ENCODE measurements around the gene SDC3.

The SDC3 gene

GRCh38 chr1:30887485-30888315 lies 20.9 kb downstream of the SDC3 start:
- no peak for FAIRE-seq

GRCh38 chr1:30886710-30887428 lies 21.7 kb downstream of the SDC3 start:
- no peak for FAIRE-seq

DNA sequence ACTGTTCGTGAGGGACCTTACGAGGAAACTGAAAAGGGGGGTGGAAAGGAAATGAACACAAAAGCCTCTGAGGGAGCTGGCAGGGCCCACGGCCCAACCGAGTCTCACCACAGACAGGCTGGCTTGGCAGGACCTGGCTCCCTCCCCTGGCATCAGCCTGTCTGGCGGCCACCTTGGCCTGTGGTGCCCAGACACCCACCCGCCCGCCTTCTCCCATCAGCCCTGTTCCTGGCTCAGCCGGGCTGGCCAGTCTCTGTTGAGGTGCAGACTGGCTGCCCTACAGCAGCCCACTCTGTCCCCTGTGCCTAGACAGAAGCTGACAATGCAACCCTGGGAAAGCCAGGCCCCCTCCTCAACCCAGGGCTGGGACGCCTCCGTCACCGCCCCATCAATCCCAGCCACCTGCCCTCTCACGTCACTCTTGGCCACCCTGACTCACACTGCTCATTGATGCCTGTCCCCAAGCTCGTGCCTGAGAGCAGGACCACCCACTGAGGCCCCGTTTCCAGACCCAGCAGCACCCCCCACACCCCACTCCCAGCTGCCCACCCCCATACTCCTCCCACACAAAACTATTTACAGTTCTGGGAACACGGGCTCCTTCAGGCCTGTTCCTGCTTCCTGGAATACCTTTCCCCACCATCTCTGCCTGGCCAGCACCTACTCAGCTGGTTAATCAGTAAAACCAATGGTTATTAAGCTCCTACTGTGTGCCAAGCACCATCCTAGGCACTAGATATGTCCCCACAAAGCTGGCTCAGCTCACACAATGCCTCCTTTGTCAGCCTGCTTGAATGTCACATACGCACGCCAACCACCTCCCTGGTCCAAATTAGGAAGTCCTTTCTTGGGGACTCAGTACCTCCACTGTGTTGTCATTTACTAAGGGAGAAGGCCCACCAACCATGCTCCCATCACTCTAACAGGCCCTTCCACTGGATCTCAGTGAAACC lies 22.7 kb downstream of the SDC3 start:
- FAIRE-seq = no peak

GRCh38 chr1:30884723-30885122 lies 23.8 kb downstream of the SDC3 start:
- no peak for FAIRE-seq

DNA sequence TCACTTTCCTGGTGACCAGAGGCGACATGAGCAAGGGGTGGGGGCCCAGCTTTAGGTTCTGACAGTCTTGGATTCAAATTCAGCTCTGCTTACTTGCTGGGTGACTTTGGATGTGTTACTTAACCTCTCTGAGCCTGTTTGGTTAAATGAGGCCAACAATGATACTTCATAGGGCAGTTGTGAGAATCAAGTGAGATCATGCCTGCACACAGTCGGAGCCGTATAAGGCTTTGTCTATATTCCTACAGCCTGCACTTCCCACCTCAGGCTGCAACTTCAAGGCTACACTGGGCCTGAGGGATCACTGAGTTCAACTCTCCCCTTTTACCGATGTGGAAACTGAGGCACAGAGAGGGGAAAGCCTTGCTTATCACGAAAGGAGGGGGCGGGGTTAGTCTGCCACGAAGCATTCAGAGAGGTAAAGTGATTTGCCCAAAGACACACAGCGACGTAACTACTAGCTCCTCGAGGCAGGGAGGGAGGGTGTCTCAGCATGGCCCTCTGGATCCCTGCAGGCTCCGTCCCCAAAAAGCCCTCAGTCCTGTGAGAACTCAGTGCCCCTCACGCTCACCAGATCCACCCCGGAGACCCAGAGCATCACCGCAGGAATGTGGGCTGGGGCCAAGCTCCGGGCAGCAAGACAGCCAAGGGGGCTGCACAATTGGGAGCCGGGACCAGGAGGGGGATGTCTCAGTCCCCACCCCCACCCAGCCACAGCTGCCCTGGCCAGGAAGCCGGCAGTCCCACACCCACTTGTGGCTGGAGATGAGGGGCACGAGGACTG lies 25.0 kb downstream of the SDC3 start:
- no peak for FAIRE-seq

DNA sequence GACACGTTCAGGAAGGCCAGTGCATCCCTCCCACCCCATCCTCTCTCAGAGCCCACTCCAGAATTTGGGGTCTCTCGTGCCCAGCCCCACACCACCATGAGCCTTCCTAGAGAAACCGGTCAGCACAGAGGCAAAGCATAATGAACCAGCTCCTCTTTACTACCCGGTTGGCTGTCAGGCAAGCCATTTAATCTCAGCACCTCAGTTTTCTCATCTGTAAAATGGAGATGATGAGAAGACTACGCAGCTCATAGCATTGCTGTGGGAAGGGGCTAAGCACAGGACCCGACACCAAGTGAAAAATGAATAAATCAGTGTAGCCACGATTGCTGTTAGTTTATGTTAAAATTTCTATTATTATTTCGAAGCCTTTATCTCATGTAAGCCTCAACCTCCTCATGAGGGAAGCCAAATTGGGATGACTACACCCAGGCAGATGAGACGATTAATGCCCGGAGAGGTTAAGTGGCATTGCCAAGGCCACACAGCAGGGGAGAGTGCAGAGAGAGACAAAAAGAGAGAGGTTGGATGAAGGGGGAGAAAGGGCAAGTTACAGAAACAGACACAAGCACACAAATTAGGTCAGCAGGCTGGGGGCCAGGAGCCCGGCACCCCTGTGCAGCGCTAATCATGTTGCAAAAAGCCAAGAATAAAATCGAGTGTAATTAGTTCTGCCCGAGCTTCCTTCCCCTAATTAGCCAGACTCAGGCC lies 25.7 kb downstream of the SDC3 start:
- no peak for FAIRE-seq

- FAIRE-seq = no peak
These were observed 27.0 kb downstream of the SDC3 start for GRCh38 chr1:30881319-30882181.

DNA sequence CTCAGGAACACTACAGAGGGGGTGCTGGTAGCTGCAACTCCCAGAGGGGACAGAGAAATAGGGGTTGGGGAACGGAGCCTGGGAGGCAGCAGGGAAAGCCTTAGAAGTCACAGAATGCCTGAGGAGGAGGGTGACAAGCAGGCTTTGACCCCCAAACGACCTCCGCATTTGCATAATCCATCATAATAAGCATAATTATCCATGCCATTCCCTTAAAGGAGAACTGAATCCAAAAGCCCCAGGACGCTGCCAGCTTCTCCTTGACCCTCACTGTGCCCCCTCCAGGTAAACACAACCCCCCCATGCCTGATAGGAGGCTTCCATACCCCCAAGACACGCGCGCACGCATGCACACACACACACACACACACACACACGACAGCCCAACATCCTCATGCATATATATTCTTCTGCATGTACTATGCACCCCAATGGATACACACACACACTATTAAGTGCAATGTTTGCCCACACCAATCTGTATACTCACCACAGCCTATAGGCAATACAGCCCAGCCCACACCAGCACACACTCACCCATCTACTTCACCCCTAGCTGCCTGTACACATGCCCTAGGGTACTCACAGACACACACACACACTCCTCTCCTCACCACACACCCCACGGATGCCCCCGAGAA lies 27.8 kb downstream of the SDC3 start:
- FAIRE-seq = no peak

GRCh38 chr1:30879940-30880677 lies 28.4 kb downstream of the SDC3 start:
- FAIRE-seq = no peak

GRCh38 chr1:30879126-30879786 lies 29.3 kb downstream of the SDC3 start:
- no peak for FAIRE-seq

DNA sequence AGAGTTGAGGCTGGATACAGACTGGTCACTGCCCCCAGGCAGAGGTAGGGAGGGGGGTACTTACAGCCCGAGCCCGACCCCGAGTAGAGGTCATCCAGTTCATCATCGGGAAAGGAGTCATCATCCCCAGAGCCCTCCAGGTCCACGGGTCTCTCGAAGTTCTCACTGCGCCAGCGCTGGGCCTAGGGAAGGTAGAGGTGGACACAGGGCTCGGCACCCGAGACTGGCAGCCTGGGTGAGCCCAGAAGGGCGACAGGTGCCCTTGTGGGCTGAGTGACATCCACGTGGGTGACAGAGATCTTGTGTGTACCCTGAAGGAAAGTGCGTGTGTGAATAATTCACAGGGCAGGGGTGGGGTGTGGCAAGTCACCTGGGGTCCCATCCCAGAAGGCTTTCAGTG lies 30.0 kb downstream of the SDC3 start:
- FAIRE-seq = no peak

GRCh38 chr1:30878016-30878415 lies 30.5 kb downstream of the SDC3 start:
- no peak for FAIRE-seq

- no peak for FAIRE-seq
These were observed 31.2 kb downstream of the SDC3 start for GRCh38 chr1:30877205-30877912.

DNA sequence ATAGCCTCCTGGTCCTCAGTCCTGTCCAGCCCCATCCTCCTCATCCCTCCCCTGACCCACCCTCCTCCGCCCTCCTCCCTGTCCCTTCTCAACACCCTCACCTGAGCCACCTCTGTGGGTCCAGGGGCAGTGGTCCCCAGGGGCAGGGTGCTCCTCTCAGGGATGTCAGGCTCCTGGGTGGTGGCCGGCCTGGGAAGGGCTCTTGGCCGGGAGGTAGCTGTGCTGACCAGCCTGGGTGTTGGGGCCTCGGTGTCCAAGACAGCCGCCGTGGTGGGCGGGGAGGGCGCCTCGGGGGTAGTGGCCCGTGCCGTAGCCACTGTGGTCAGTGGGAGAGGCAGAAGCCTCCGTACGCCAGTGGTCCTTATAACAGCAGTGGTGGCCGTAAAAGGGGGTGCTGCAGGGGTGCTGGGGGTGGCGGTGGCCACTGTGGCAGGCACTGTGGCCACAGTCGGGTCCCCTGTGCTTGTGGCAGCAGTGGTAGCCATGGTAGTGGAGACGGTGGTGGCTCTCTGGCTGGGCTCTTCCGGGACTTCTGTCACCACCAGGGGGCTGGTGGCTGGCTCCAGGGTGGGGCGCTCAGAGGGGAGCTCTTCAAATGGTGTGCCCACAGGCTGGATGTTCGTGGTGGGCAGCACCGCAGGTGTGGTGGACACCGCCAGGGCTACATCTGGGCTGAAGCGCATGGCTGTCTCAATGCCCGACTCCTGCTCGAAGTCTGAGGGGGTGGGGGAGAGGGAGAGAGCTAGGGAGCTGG lies 31.9 kb downstream of the SDC3 start:
- no peak for FAIRE-seq

DNA sequence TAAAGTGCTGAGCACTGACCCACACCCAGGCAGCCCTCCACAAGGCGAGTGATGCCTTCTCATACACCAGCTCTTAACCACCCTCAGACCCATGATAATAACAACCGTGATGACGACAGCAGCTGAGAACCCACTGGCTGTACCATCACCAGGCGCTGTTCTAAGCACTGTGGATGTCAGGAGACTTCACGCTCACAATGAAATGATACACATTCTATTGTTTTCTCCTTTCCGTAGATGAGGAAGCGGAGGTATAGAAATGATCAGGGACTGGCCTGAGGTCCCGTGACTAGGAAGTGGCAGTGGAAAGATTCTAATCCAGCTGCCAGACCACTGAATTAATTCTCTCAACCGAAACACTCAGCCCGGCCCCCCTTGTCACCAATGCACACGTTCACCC lies 32.6 kb downstream of the SDC3 start:
- FAIRE-seq = no peak

- FAIRE-seq = no peak
These were observed 33.4 kb downstream of the SDC3 start for GRCh38 chr1:30875197-30875596.

- no peak for FAIRE-seq
These were observed 34.4 kb downstream of the SDC3 start for GRCh38 chr1:30874176-30874575.

GRCh38 chr1:30872948-30873263 lies 35.7 kb downstream of the SDC3 start:
- FAIRE-seq = no peak
